ENCODE measurements around the gene DDAH1.

DNA sequence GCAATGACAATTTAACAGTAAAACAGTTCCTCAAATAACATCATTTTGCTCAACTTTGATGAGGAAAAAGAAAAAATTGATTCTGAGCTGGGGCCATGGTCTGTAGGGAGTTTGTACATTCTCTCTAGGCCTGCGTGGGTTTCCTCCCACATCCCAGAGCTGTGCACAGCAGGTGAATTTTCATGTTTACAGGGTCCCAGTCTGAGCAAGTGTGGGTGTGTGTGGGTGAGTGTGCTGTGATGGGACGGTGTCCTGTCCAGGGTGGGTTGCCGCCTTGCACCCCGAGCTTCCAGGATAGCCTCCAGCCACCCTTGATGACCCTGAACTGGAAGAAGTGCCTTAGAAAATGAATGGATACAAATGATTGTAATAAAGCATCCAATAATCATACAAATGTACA, 112.9 kb downstream of the DDAH1 start:
- TF ChIP-seq CTCF (IDR thresholded peaks at IDR 0.05) (no peak), POLR2A (IDR thresholded peaks at IDR 0.05) (no peak)

Data from uterus (tissue), 2 donors.